HepG2 (cell line): ENCODE results near the gene POMT1.

Experiments used
- BORCS8-MEF2B ChIP-seq: sonication (generic); formaldehyde crosslinking; IDR thresholded peaks from 2 replicates; pipeline ENCODE4 v1.8.0; 2022; ENCODE audit warnings: mild to moderate bottlenecking, missing genetic modification reagents
- ESRRA ChIP-seq: sonication (generic); formaldehyde crosslinking; IDR thresholded peaks from 2 replicates; pipeline ENCODE4 v1.5.1; 2020; ENCODE audit warnings: mild to moderate bottlenecking, low read depth, missing genetic modification reagents
- KDM1A ChIP-seq: IDR thresholded peaks from 2 replicates; pipeline ENCODE4 v1.6.1; 2016; ENCODE audit warnings: missing compliant biosample characterization
- KLF9 ChIP-seq: IDR thresholded peaks from 2 replicates; pipeline ENCODE4 v1.6.1; 2016; ENCODE audit warnings: low read depth
- PAX8 ChIP-seq: sonication (generic); formaldehyde crosslinking; IDR thresholded peaks from 2 replicates; pipeline ENCODE4 v1.8.0; 2022; ENCODE audit warnings: mild to moderate bottlenecking, missing genetic modification reagents, borderline replicate concordance
- RARA ChIP-seq: IDR thresholded peaks from 2 replicates; pipeline ENCODE4 v1.6.1; 2016; ENCODE audit warnings: missing genetic modification reagents, missing compliant biosample characterization
- SALL2 ChIP-seq: sonication (generic); formaldehyde crosslinking; IDR thresholded peaks from 2 replicates; pipeline ENCODE4 v1.8.1; 2023; ENCODE audit warnings: mild to moderate bottlenecking, missing genetic modification reagents, inconsistent platforms
- STAG1 ChIP-seq: sonication (generic); formaldehyde crosslinking; IDR thresholded peaks from 2 replicates; pipeline ENCODE4 v1.4.0; 2020; ENCODE audit warnings: missing genetic modification reagents
- TCF7L2 ChIP-seq: IDR thresholded peaks from 2 replicates; pipeline ENCODE4 v1.6.1; 2011; ENCODE audit warnings: mild to moderate bottlenecking, low read depth, low read length, moderate library complexity
- ZBTB14 ChIP-seq: sonication (generic); formaldehyde crosslinking; IDR thresholded peaks from 2 replicates; pipeline ENCODE4 v1.4.0; 2020; ENCODE audit warnings: missing genetic modification reagents
- ZKSCAN8 ChIP-seq: IDR thresholded peaks from 2 replicates; pipeline ENCODE4 v1.6.1; 2016; ENCODE audit warnings: borderline replicate concordance, missing genetic modification reagents, missing compliant biosample characterization

DNA sequence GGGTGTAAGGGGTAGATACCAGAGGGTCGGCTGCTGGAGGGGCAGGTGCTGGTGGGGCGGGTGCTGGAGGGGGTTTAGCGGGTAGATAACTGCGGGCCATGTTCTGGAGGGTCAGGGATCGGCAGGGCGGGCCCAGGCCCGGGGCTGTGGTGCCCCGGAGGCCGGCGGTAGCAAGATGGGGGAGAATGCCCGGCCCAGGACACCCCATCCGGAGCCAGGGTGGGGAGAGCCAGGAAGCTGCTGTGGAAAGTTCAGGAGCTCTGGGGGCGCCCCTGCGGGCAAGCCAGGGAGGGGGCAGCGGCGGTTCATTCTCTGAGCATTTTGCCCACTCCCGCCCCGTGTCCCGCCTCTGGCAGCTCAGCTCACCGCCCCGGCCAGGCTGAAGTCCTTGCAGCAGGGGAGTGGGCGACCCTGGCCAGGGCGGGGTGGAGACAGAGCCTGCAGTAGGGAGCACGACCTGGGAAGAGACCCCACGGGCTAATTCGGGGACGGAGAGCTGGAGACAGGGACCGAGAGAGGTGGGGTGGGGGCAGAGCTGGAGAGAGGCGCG lies 43.1 kb downstream of the POMT1 start:
- TF ChIP-seq ESRRA (CRISPR knock-in tag), result no peak
- TF ChIP-seq ZBTB14 (CRISPR knock-in tag), result no peak
- TF ChIP-seq RARA (CRISPR knock-in tag), result no peak
- no peak for TF ChIP-seq KLF9 (CRISPR knock-in tag)
- TF ChIP-seq PAX8 (CRISPR knock-in tag), result no peak
- TF ChIP-seq STAG1 (CRISPR knock-in tag), result no peak
- no peak for TF ChIP-seq BORCS8-MEF2B (CRISPR knock-in tag)
- TF ChIP-seq SALL2 (CRISPR knock-in tag), result no peak
- TF ChIP-seq KDM1A (CRISPR knock-in tag), result no peak
- no peak for TF ChIP-seq ZKSCAN8 (CRISPR knock-in tag)
- TF ChIP-seq TCF7L2, result no peak
